Measurements from ENCODE around the gene GPR37L1. TPM values are rescaled to one million over a fixed set of nuclear protein-coding genes. Genes with fewer than 3 reads are reported as not detected.

GPR37L1 gene
- total RNA-seq = 0.05 and 0.30 TPM in 2 replicates

GRCh38 chr1:202122639-202123335 lies at the start of gene GPR37L1:
Gene GPR37L1, plus strand, starts transcription at chr1:202122917. Its CDS starts 47 bp downstream, at chr1:202122964.

GRCh38 chr1:202144402-202145067 lies 21.8 kb downstream of the GPR37L1 start, which contains the start of gene ARL8A:
Gene ARL8A, minus strand, starts transcription at chr1:202144737. Its CDS starts 165 bp downstream, at chr1:202144572.

GRCh38 chr1:202160377-202160940 lies 37.7 kb downstream of the GPR37L1 start, which contains the start of gene PTPN7:
Gene PTPN7, minus strand, starts transcription at chr1:202160602. Its CDS starts 1,200 bp downstream, at chr1:202159402.

Other genes with a start within 250 kb of the GPR37L1 start
- 15.1 and 23.2 TPM in 2 replicates for gene SHISA4, start 234.0 kb upstream of the GPR37L1 start, total RNA-seq
- 10.1 and 27.0 TPM in 2 replicates for gene LMOD1, start 176.4 kb upstream of the GPR37L1 start, total RNA-seq
- gene TIMM17A, start 167.4 kb upstream of the GPR37L1 start, total RNA-seq = 82.5 and 85.8 TPM in 2 replicates
- gene RNPEP, start 140.3 kb upstream of the GPR37L1 start, total RNA-seq = 81.7 and 89.0 TPM in 2 replicates
- 2.3 and 8.0 TPM in 2 replicates for gene ELF3, start 112.3 kb upstream of the GPR37L1 start, total RNA-seq
- 28.5 and 30.3 TPM in 2 replicates for gene ARL8A, start 21.8 kb downstream of the GPR37L1 start, total RNA-seq
- not detected in 2 replicates for gene PTPN7, start 37.7 kb downstream of the GPR37L1 start, total RNA-seq
- gene LGR6, start 70.9 kb downstream of the GPR37L1 start, total RNA-seq = not detected in 2 replicates
- gene UBE2T, start 219.0 kb downstream of the GPR37L1 start, total RNA-seq = 14.8 and 21.7 TPM in 2 replicates
- 19.1 and 26.4 TPM in 2 replicates for gene PPP1R12B, start 225.8 kb downstream of the GPR37L1 start, total RNA-seq

Data from smooth muscle cell of the umbilical artery (primary cell).